Smooth muscle cell of the brain vasculature (primary cell): Measurements from ENCODE around the gene CA7.
"Not testable (repeated sequence)": the region's sequence is repeated elsewhere in the genome, so short reads cannot be mapped to it uniquely, and the experiment has no call there.

ENCODE experiments used
- DNase-seq: peaks from one replicate; pipeline ENCODE4 v3.0.0-alpha.2; 2012; ENCODE audit warnings: low read depth, low spot score

The CA7 gene

GRCh38 chr16:66896682-66897081 lies 52.5 kb downstream of the CA7 start:
- DNase-seq, result not testable (repeated sequence)

- no peak for DNase-seq
Observed at GRCh38 chr16:66898207-66898606, 54.0 kb downstream of the CA7 start.

- no peak for DNase-seq
Observed at GRCh38 chr16:66898933-66899309, 54.7 kb downstream of the CA7 start.

GRCh38 chr16:66899310-66899944 lies 55.2 kb downstream of the CA7 start:
- no peak for DNase-seq

- DNase-seq, result no peak
Observed at GRCh38 chr16:66899945-66900710, 55.9 kb downstream of the CA7 start.

GRCh38 chr16:66900721-66901441 lies 56.7 kb downstream of the CA7 start:
- no peak for DNase-seq

- no peak for DNase-seq
Observed at GRCh38 chr16:66901626-66902025, 57.4 kb downstream of the CA7 start.

GRCh38 chr16:66902648-66903543 lies 58.7 kb downstream of the CA7 start:
- DNase-seq, result no peak
